ENCODE measurements around the gene WSCD2. TPM values are rescaled to one million over a fixed set of nuclear protein-coding genes. Genes with fewer than 3 reads are reported as not detected.

Gene WSCD2
- total and polyA plus RNA-seq, 2 donors (not counting 1 experiment from before 2014, with no cell fraction given): 1.1 to 5.9 TPM

- Histone ChIP-seq H3K27ac (ENCODE audit: low read length in 2 of 2) (no peak overlapping the region), H4K20me1 (ENCODE audit: control insufficient read depth, insufficient read depth, low read length, poor library complexity, severe bottlenecking) (no peaks in the 10 kb centered on the region), H3K4me3 (ENCODE audit: control extremely low read depth in 1 of 5, extremely low read depth in 1 of 5, insufficient read depth in 1 of 5, low read depth in 2 of 5, low read length in 4 of 5) (no peak overlapping the region), H2AFZ (ENCODE audit: insufficient read depth, low read depth, low read length, poor library complexity, severe bottlenecking) (no peak overlapping the region), H3K4me2 (replicated peaks; ENCODE audit: low read depth, low read length, poor library complexity, severe bottlenecking) (no peak overlapping the region), H3K9ac (ENCODE audit: low read length) (no peak overlapping the region), H3K79me2 (ENCODE audit: control insufficient read depth, insufficient read depth, low read length) (no peaks in the 10 kb centered on the region), H3K9me3 (ENCODE audit: control extremely low read depth in 1 of 3, control insufficient read depth in 2 of 3, insufficient read depth in 1 of 3, low read length in 2 of 3) (no peaks in the 10 kb centered on the region), H3K27me3 (replicated peaks in 1 of 4; ENCODE audit: control extremely low read depth in 1 of 4, control insufficient read depth in 3 of 4, insufficient read depth in 4 of 4, low read length in 3 of 4) (no peaks in the 10 kb centered on the region), H3K4me1 (ENCODE audit: control insufficient read depth in 2 of 2, insufficient read depth in 2 of 2, low read length in 2 of 2) (no peaks in the 10 kb centered on the region), H3K36me3 (replicated peaks in 1 of 2; ENCODE audit: control extremely low read depth in 1 of 2, control insufficient read depth in 1 of 2, extremely low read depth in 1 of 2, insufficient read depth in 2 of 2, low read length in 1 of 2) (no peaks in the 10 kb centered on the region)
- no peaks in the 10 kb centered on the region for H3K27me3 Mint-ChIP-seq
- no peak for TF ChIP-seq EZH2 (IDR thresholded peaks at IDR 0.05; ENCODE audit: borderline replicate concordance, insufficient read depth, low read depth, low read length, poor library complexity, severe bottlenecking)
- no peak for TF ChIP-seq CTCF (IDR thresholded peaks at IDR 0.05)
- ChIA-PET CTCF (interaction anchor here (0.8 to 1.2 kb wide), 3 partner anchors 91 to 410 kb away, joined by 3 to 4 read pairs (median 3); no protein-coding TSS in a partner anchor), POLR2A (no interaction called here)
- DNase-seq: no peak
- ATAC-seq (ENCODE audit: low read depth): no peak
- no peaks in the 10 kb centered on the region for H3K9me3 Mint-ChIP-seq (ENCODE audit: insufficient read depth)
- intact Hi-C loops (cut with micrococcal nuclease): no loop called here
- no peak overlapping the region for H3K4me3 Mint-ChIP-seq
- no peak overlapping the region for H3K27ac Mint-ChIP-seq
- H3K4me1 Mint-ChIP-seq: no peaks in the 10 kb centered on the region
Measured at GRCh38 chr12:108103087-108103486, 26.0 kb upstream of the WSCD2 start.

GRCh38 chr12:108103517-108103916 is 25.6 kb upstream of the WSCD2 start:
- no peak overlapping the region for H3K27ac Mint-ChIP-seq
- CTCF ChIA-PET: no interaction called here
- H3K4me1 Mint-ChIP-seq: no peaks in the 10 kb centered on the region
- Histone ChIP-seq H3K9me3 (ENCODE audit: control extremely low read depth in 1 of 3, control insufficient read depth in 2 of 3, insufficient read depth in 1 of 3, low read length in 2 of 3) (no peaks in the 10 kb centered on the region), H3K36me3 (replicated peaks in 1 of 2; ENCODE audit: control extremely low read depth in 1 of 2, control insufficient read depth in 1 of 2, extremely low read depth in 1 of 2, insufficient read depth in 2 of 2, low read length in 1 of 2) (no peaks in the 10 kb centered on the region), H3K4me2 (replicated peaks; ENCODE audit: low read depth, low read length, poor library complexity, severe bottlenecking) (no peak overlapping the region), H3K27ac (ENCODE audit: low read length in 2 of 2) (no peak overlapping the region), H3K4me3 (ENCODE audit: control extremely low read depth in 1 of 5, extremely low read depth in 1 of 5, insufficient read depth in 1 of 5, low read depth in 2 of 5, low read length in 4 of 5) (no peak overlapping the region), H4K20me1 (ENCODE audit: control insufficient read depth, insufficient read depth, low read length, poor library complexity, severe bottlenecking) (no peaks in the 10 kb centered on the region), H3K4me1 (ENCODE audit: control insufficient read depth in 2 of 2, insufficient read depth in 2 of 2, low read length in 2 of 2) (no peaks in the 10 kb centered on the region), H3K9ac (ENCODE audit: low read length) (no peak overlapping the region), H2AFZ (ENCODE audit: insufficient read depth, low read depth, low read length, poor library complexity, severe bottlenecking) (no peak overlapping the region), H3K79me2 (ENCODE audit: control insufficient read depth, insufficient read depth, low read length) (no peaks in the 10 kb centered on the region), H3K27me3 (replicated peaks in 1 of 4; ENCODE audit: control extremely low read depth in 1 of 4, control insufficient read depth in 3 of 4, insufficient read depth in 4 of 4, low read length in 3 of 4) (no peaks in the 10 kb centered on the region)
- POLR2A ChIA-PET: no interaction called here
- H3K27me3 Mint-ChIP-seq: no peaks in the 10 kb centered on the region
- H3K4me3 Mint-ChIP-seq: no peak overlapping the region
- ATAC-seq (ENCODE audit: low read depth): no peak
- intact Hi-C loops (cut with micrococcal nuclease): no loop called here
- no peak for DNase-seq
- TF ChIP-seq CTCF (IDR thresholded peaks at IDR 0.05) (no peak), EZH2 (IDR thresholded peaks at IDR 0.05; ENCODE audit: borderline replicate concordance, insufficient read depth, low read depth, low read length, poor library complexity, severe bottlenecking) (no peak)
- H3K9me3 Mint-ChIP-seq (ENCODE audit: insufficient read depth): no peaks in the 10 kb centered on the region
- WGBS (ENCODE audit: insufficient coverage): 88% methylated on average over 2 of the region's 3 CpGs
